Activated T-helper 2 cell treated with anti-CD3 and anti-CD28 coated beads, Interferon-gamma antibody, Interleukin-2, Interleukin-4, amounts not matched to agents 10 μg/mL and 5 μg/mL and 100 μg/mL, durations not matched to agents 14 hours and 24 hours and 36 hours (primary cell): ENCODE results near the gene MBD6. TPM values are rescaled to one million over a fixed set of nuclear protein-coding genes. Genes with fewer than 3 reads are reported as not detected.

Experiments
- DNase-seq: peaks from one replicate; pipeline ENCODE4 v3.0.0; 2021; ENCODE audit warnings: low spot score
- H3K27ac Mint-ChIP-seq: one replicate; pipeline ENCODE4 v1.8.0; 2021; ENCODE audit warnings: mixed read lengths
- H3K27me3 Mint-ChIP-seq: one replicate; pipeline ENCODE4 v1.8.0; 2021; ENCODE audit warnings: low read depth, mixed read lengths
- H3K36me3 Mint-ChIP-seq: one replicate; pipeline ENCODE4 v1.8.0; 2021; ENCODE audit warnings: low read depth, mixed read lengths
- H3K4me1 Mint-ChIP-seq: one replicate; pipeline ENCODE4 v1.8.0; 2021; ENCODE audit warnings: low read depth, mixed read lengths
- H3K4me3 Mint-ChIP-seq: one replicate; pipeline ENCODE4 v1.8.0; 2021; ENCODE audit warnings: low read depth, mild to moderate bottlenecking, moderate library complexity, mixed read lengths
- H3K9me3 Mint-ChIP-seq: one replicate; pipeline ENCODE4 v1.8.0; 2021; ENCODE audit warnings: mixed read lengths
- intact Hi-C: fragments of 100-400 bp; cut with micrococcal nuclease; formaldehyde crosslinking; loops from one replicate; pipeline ENCODE4 v1.15.1; 2023
- total RNA-seq: library from RNA; stranded (reverse); gene quantifications from 2 replicates; pipeline ENCODE4 v1.2.3, GENCODE V29; 2022

The MBD6 gene
- total RNA-seq, result 62.4 and 67.9 TPM in 2 replicates

- peak within 1 kb of the TSS; percentile 96 for H3K4me3 Mint-ChIP-seq
- peaks cover 43% of the 10 kb centered on the region for H3K4me1 Mint-ChIP-seq
- no peaks in the 10 kb centered on the region for H3K27me3 Mint-ChIP-seq
- intact Hi-C loops, result loop anchor here (1.0 to 5.0 kb wide), 4 partner anchors 69 to 435 kb away; partner anchors contain the start of genes CDK4, CTDSP2, NAB2 and PIP4K2C
- peak within 1 kb of the TSS; percentile 100 for H3K27ac Mint-ChIP-seq
- H3K9me3 Mint-ChIP-seq, result no peaks in the 10 kb centered on the region
- peak; percentile 90 for DNase-seq
- H3K36me3 Mint-ChIP-seq, result peaks cover 50% of the 10 kb centered on the region
Measured at GRCh38 chr12:57522011-57522886, at the start of gene MBD6. MBD6 (plus strand) TSS chr12:57522824; CDS start chr12:57524304, 1,480 bp downstream.

GRCh38 chr12:57473392-57473791 is 49.2 kb upstream of the MBD6 start:
- H3K9me3 Mint-ChIP-seq, result no peaks in the 10 kb centered on the region
- peaks cover 20% of the 10 kb centered on the region for H3K4me1 Mint-ChIP-seq
- no peak overlapping the region for H3K27ac Mint-ChIP-seq

GRCh38 chr12:57473886-57474285 is 48.7 kb upstream of the MBD6 start:
- H3K36me3 Mint-ChIP-seq, result peaks cover 54% of the 10 kb centered on the region
- DNase-seq, result no peak
- intact Hi-C loops, result no loop called here
- H3K9me3 Mint-ChIP-seq, result no peaks in the 10 kb centered on the region
- H3K27ac Mint-ChIP-seq, result peak overlapping the region; percentile 47
- H3K4me3 Mint-ChIP-seq, result peak overlapping the region; percentile 72
- no peaks in the 10 kb centered on the region for H3K27me3 Mint-ChIP-seq
- H3K4me1 Mint-ChIP-seq, result peaks cover 25% of the 10 kb centered on the region

More at GRCh38 chr12:57473392-57473791, 49.2 kb upstream of the MBD6 start:
- no peak for DNase-seq
- H3K27me3 Mint-ChIP-seq, result no peaks in the 10 kb centered on the region
- H3K4me3 Mint-ChIP-seq, result no peak overlapping the region
- intact Hi-C loops, result no loop called here
- peaks cover 52% of the 10 kb centered on the region for H3K36me3 Mint-ChIP-seq

- no peaks in the 10 kb centered on the region for H3K27me3 Mint-ChIP-seq
- peaks cover 31% of the 10 kb centered on the region for H3K4me1 Mint-ChIP-seq
- peaks cover 52% of the 10 kb centered on the region for H3K36me3 Mint-ChIP-seq
- peak overlapping the region; percentile 47 for H3K27ac Mint-ChIP-seq
- intact Hi-C loops, result no loop called here
- no peaks in the 10 kb centered on the region for H3K9me3 Mint-ChIP-seq
- H3K4me3 Mint-ChIP-seq, result peak overlapping the region; percentile 72
- no peak for DNase-seq
Measured at GRCh38 chr12:57474430-57474829, 48.2 kb upstream of the MBD6 start.

- no peak for DNase-seq
- H3K36me3 Mint-ChIP-seq, result peaks cover 56% of the 10 kb centered on the region
- no peaks in the 10 kb centered on the region for H3K27me3 Mint-ChIP-seq
- H3K9me3 Mint-ChIP-seq, result no peaks in the 10 kb centered on the region
- peaks cover 35% of the 10 kb centered on the region for H3K4me1 Mint-ChIP-seq
- intact Hi-C loops, result no loop called here
- peak overlapping the region; percentile 72 for H3K4me3 Mint-ChIP-seq
- H3K27ac Mint-ChIP-seq, result peak overlapping the region; percentile 47
Measured at GRCh38 chr12:57474862-57475261, 47.8 kb upstream of the MBD6 start.

GRCh38 chr12:57475271-57476161 is 47.1 kb upstream of the MBD6 start:
- peak overlapping the region; percentile 100 for H3K27ac Mint-ChIP-seq

GRCh38 chr12:57476162-57476992 is 46.2 kb upstream of the MBD6 start:
- peak overlapping the region; percentile 93 for H3K4me3 Mint-ChIP-seq
- peak; percentile 72 for DNase-seq
- intact Hi-C loops, result loop anchor here (2.0 kb wide), 1 partner anchor 70 kb away; the partner anchor contains the start of gene DCTN2
- H3K9me3 Mint-ChIP-seq, result no peaks in the 10 kb centered on the region
- H3K27ac Mint-ChIP-seq, result peak overlapping the region; percentile 100
- H3K36me3 Mint-ChIP-seq, result peaks cover 59% of the 10 kb centered on the region
- no peaks in the 10 kb centered on the region for H3K27me3 Mint-ChIP-seq
- H3K4me1 Mint-ChIP-seq, result peaks cover 47% of the 10 kb centered on the region

More at GRCh38 chr12:57475271-57476161, 47.1 kb upstream of the MBD6 start:
- H3K36me3 Mint-ChIP-seq, result peaks cover 56% of the 10 kb centered on the region
- no peaks in the 10 kb centered on the region for H3K27me3 Mint-ChIP-seq
- peaks cover 41% of the 10 kb centered on the region for H3K4me1 Mint-ChIP-seq
- no peak for DNase-seq
- H3K4me3 Mint-ChIP-seq, result peak overlapping the region; percentile 93
- no peaks in the 10 kb centered on the region for H3K9me3 Mint-ChIP-seq
- intact Hi-C loops, result loop anchor here (2.0 kb wide), 1 partner anchor 71 kb away; the partner anchor contains the start of gene DCTN2

GRCh38 chr12:57476993-57477709 is 45.5 kb upstream of the MBD6 start:
- DNase-seq, result no peak
- peak overlapping the region; percentile 100 for H3K27ac Mint-ChIP-seq
- intact Hi-C loops, result loop anchor here (1.0 to 2.0 kb wide), 2 partner anchors 15 to 70 kb away; partner anchors contain the start of gene DCTN2
- no peaks in the 10 kb centered on the region for H3K9me3 Mint-ChIP-seq
- H3K27me3 Mint-ChIP-seq, result no peaks in the 10 kb centered on the region
- peaks cover 47% of the 10 kb centered on the region for H3K4me1 Mint-ChIP-seq
- H3K36me3 Mint-ChIP-seq, result peaks cover 53% of the 10 kb centered on the region
- peak overlapping the region; percentile 93 for H3K4me3 Mint-ChIP-seq

- peak; percentile 51 for DNase-seq
- H3K36me3 Mint-ChIP-seq, result peaks cover 45% of the 10 kb centered on the region
- peak overlapping the region; percentile 100 for H3K27ac Mint-ChIP-seq
- H3K9me3 Mint-ChIP-seq, result no peaks in the 10 kb centered on the region
- no peaks in the 10 kb centered on the region for H3K27me3 Mint-ChIP-seq
- H3K4me1 Mint-ChIP-seq, result peaks cover 46% of the 10 kb centered on the region
- peak overlapping the region; percentile 93 for H3K4me3 Mint-ChIP-seq
- intact Hi-C loops, result loop anchor here (1.0 to 2.0 kb wide), 3 partner anchors 16 to 791 kb away; partner anchors contain the start of gene DCTN2
Measured at GRCh38 chr12:57477710-57478681, 44.6 kb upstream of the MBD6 start.

- Mint-ChIP-seq H3K4me3 (peak overlapping the region; percentile 93), H3K9me3 (no peaks in the 10 kb centered on the region), H3K27me3 (no peaks in the 10 kb centered on the region), H3K27ac (peak overlapping the region; percentile 100), H3K4me1 (peaks cover 52% of the 10 kb centered on the region), H3K36me3 (peaks cover 41% of the 10 kb centered on the region)
- DNase-seq, result no peak
- intact Hi-C loops, result loop anchor here (1.0 to 2.0 kb wide), 3 partner anchors 8 to 792 kb away; partner anchors contain the start of gene DDIT3
Measured at GRCh38 chr12:57479043-57479375, 43.6 kb upstream of the MBD6 start.
